CD4-positive, alpha-beta T cell treated with Interleukin-10 for 1 hour (primary cell): ENCODE data around the gene SGCD.
"Not testable (repeated sequence)": the region's sequence is repeated elsewhere in the genome, so short reads cannot be mapped to it uniquely, and the experiment has no call there.

Experiments used
- DNase-seq: peaks from one replicate; pipeline ENCODE4 v3.0.0-alpha.2; 2020

SGCD gene

DNA sequence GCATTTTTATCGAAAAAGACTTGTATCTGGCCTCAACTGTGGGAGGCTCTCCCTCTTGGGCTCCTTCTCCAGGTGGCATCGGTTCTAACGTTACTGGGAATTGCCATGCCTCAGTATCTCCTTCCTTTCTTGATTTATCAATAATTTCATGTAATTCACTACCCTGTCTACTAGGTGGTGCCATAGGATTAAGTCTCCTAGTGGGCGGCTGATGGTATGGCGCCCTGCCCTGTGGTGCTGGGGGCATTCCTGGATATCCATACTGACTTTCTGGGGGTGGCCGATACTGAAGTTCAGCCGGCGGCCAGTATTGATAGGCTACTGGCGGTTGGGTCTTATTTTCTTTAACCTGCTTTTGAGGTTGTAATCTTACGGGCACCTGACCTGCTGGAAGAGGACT lies 337.9 kb downstream of the SGCD start:
- not testable (repeated sequence) for DNase-seq

DNA sequence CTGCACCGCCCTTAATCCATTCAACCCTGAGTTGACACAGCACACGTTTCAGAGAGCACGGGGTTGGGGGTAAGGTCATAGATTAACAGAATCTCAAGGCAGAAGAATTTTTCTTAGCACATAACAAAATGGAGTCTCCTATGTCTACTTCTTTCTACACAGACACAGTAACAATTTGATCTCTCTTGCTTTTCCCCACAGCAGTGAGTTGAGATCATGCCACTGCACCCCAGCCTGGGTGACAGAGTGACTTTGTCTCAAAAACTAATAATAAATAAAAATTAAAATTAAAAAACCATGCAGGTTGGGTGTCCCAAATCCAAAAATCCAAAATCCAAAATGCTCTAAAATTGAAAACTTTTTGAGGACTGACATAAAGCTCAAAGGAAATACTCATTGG lies 339.7 kb downstream of the SGCD start:
- DNase-seq, result not testable (repeated sequence)

DNA sequence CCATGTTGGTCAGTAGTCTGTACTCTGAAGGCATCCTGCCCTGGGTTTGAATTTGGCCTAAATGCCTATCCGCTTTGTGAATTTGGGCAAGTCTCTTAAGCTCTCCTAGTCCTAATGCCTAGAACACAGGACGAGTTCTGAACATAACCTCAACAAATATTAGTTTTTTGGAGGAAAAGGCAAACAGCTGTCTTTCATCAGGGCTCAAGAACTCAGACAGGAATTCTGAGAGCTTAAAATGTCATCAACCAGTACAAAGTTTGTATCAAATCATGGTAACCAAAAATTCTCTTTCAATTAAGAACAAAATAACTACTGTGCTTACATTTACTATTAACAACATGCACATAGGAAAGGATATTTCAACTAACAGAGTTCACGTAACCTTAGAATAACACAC lies 340.7 kb downstream of the SGCD start:
- no peak for DNase-seq

GRCh38 chr5:156669416-156669815 lies 342.5 kb downstream of the SGCD start:
- no peak for DNase-seq

GRCh38 chr5:156670615-156671014 lies 343.7 kb downstream of the SGCD start:
- DNase-seq, result no peak

DNA sequence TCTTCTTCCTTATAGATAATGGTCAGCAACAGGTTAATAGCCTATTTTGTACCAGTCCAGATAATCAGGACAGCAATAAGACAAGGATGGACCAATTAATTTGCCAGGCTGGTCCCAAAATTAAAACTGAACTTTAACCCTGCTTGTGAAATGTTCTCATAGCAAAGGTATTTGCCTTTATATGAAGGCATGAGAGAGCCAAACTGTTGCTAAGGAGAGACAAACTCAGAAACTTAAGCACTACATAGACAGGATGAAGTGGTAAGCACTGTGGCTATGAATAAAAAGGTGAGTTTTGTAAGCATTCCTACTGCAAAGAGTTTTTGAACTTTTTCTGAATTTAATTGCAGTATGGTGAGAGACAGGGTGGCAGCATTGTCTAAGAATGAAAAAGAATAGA lies 348.4 kb downstream of the SGCD start:
- DNase-seq, result no peak

- DNase-seq, result no peak
Observed at GRCh38 chr5:156677963-156678362, 351.0 kb downstream of the SGCD start.

DNA sequence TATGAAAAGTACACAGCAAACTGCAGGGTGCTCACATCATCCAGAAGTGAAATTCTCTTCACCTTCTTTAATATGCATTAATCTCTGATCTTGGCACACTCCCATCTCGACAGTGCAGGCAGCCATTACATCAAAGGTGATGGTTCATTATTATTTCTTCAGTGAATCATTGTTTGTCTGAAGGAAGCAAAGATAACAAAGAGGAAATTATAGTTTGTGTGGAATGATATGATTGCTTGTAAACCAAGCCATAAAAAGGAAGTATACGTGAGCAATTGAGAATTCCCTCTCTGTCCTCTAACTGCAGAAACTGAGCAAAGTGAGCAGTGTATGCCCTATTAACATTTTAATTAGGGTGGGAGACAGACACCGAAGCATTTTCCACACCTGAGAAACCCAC lies 351.5 kb downstream of the SGCD start:
- DNase-seq, result no peak

- no peak for DNase-seq
Observed at GRCh38 chr5:156680831-156681230, 353.9 kb downstream of the SGCD start.

- DNase-seq, result no peak
Observed at GRCh38 chr5:156681265-156681664, 354.3 kb downstream of the SGCD start.

DNA sequence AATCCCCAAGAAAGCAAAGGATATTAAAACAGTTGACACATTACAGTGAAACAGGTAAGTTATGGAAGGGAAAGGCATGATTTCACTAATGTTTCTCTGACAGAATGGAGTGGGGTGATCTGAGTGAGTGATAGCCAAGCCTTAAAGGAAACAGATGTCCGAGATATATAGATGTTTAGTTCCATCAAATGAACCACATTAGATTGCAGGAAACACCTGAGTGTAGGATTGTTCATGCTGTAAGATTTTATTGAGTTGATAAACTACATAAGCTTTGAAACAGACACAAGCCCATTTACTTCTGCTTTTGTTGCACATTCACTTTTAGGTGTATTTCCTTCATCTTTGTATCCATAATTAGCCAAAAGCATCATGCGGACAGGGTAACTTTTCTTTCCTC lies 356.0 kb downstream of the SGCD start:
- DNase-seq, result no peak

DNA sequence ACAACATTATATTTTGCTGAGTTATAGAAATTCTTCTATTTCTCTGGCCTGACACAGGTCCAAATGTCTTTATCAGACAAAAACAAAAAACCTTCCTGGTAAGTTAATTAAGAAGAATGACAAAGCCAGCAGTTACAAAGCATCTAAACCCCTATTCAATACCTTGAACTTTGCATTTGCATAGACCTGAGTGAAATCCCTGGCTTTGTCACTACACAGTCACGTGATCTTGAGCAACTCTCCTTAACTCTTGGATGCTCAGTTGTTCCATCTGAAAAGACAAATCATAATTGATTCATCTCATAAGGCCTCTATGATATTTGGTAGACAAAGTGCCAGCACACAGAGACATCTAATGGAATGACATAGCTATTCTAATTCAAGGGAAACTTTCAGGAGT lies 356.5 kb downstream of the SGCD start:
- no peak for DNase-seq

GRCh38 chr5:156684216-156684615 lies 357.3 kb downstream of the SGCD start:
- DNase-seq, result no peak

GRCh38 chr5:156685481-156685880 lies 358.5 kb downstream of the SGCD start:
- no peak for DNase-seq

DNA sequence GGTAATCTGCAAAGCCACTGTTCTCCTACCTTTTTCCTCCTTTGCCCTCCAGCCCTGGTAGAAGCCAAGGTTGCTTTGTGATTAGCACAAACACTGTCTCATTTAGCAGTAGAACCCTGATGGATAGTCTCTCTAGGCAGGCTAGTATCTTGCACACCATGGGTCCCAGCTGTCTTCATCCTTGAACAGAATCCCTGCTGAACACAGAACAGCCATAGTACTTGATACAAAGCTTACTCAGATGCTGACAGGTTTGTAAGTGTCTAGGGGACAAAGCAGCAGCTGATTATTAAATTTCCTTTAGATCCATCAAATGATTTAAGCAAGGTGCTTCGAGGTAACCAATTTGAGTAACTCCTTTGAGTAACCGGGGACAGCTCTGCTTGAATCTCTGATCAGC lies 359.4 kb downstream of the SGCD start:
- DNase-seq, result no peak

DNA sequence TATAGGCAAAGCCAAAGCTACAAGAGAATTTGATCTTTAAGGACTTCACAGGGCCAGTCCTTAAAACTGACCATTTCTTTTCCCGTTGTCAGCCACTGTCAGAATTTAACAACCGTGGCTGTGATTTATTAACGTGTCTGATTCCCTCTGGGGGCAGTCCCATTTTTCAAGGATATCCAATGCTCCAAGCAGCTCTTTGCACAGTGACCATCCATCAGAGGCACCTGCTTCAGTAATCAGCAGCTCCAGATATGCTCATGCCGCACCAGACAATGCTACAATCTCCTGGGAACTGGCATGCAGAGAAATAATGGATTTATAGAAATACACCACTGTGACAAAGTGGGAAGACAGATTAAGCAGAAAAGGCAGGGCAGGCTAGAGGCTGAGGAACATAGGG lies 359.8 kb downstream of the SGCD start:
- DNase-seq, result no peak

GRCh38 chr5:156687514-156687913 lies 360.6 kb downstream of the SGCD start:
- no peak for DNase-seq

- DNase-seq, result no peak
Observed at GRCh38 chr5:156691572-156691971, 364.6 kb downstream of the SGCD start.

DNA sequence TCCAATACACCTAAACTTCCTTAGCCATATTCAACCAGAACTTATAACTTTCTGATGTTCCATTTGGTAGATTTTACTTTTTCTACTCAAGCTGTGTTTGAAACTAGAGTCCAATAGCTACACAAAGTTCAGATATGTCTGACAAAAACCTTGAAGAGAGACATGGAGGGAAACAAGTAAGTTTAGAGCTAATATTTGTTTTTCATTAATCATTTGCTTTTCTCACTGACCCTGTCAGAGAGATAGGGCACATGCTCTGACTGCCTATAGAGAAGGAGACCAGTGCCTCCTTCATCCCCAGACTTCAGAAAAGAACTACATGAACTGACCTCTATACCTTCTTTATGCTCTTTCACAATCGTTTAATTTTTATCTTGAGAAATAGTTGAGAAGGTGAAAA lies 366.1 kb downstream of the SGCD start:
- no peak for DNase-seq

GRCh38 chr5:156694598-156694997 lies 367.6 kb downstream of the SGCD start:
- no peak for DNase-seq

DNA sequence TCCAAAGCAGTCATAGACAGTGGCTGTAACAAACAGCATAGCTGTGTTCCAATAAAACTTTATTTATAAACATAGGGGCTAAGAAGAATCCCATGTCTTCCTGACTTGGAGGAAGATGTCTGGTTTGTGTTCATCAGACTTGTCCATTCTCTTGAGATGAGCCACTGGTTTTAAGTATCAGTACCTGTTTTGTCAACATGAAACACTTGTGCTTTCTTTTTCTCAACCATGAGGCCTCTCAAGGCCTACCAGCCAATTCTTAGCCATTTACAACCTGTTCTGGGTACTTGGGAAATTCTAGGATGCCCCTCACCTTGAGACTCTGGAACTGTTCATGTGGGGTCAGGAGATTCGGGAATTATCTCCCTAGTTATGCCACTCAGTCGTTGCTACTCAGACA lies 368.8 kb downstream of the SGCD start:
- DNase-seq, result no peak

DNA sequence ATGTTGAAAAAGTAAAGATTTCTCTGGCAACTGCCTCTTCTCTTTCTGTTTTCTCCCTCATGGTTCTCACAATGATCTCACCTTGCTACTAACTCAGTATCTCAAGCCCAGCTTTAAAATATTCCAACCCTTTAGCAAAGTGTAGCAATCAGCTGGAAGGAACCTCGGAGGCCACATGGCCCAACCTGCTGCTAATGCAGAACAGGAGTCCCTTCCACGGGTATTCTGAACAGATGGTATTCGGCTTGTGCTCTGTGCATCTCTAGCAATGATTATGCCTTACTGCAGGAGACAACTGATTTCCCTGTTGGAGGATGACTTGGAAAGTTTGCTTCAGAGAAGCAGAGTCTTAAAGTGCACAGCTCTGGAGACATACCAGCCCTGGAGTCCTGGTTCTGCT lies 371.4 kb downstream of the SGCD start:
- DNase-seq, result no peak

GRCh38 chr5:156699147-156699546 lies 372.2 kb downstream of the SGCD start:
- no peak for DNase-seq

DNA sequence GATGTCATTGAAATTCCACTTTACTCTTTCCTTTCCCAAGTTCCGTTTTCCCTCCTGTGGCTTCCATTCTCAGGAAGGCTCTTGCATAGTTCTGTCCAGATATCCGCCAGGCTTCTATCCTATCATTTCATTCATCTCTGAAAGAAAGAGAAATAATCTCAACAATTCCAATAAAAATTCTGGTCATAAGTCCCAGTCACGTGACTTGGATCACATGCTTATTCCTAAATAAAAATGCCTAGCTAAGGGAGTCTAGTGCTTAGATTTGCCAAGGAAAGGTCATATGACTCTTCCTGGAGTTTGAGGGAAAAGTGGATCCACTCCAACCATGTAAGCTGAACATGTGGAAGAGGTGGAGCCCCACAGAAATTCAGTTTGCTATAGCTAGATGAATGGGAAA lies 377.2 kb downstream of the SGCD start:
- no peak for DNase-seq

- no peak for DNase-seq
Observed at GRCh38 chr5:156706631-156707030, 379.7 kb downstream of the SGCD start.

- no peak for DNase-seq
Observed at GRCh38 chr5:156707750-156708149, 380.8 kb downstream of the SGCD start.
